Measurements from ENCODE around the gene OR2T11.

Gene OR2T11

GRCh38 chr1:248630551-248630950, 4.3 kb downstream of the OR2T11 start:
- DNase-seq (ENCODE audit: insufficient read length, low spot score) (no peak), FAIRE-seq (no peak)
- TF ChIP-seq POLR2A (IDR thresholded peaks at IDR 0.05; ENCODE audit: low read depth, low read length) = no peak

- DNase-seq (ENCODE audit: insufficient read length, low spot score) (no peak), FAIRE-seq (no peak)
- no peak for TF ChIP-seq POLR2A (IDR thresholded peaks at IDR 0.05; ENCODE audit: low read depth, low read length)
Measured at GRCh38 chr1:248627971-248628844, 6.7 kb downstream of the OR2T11 start.

DNA sequence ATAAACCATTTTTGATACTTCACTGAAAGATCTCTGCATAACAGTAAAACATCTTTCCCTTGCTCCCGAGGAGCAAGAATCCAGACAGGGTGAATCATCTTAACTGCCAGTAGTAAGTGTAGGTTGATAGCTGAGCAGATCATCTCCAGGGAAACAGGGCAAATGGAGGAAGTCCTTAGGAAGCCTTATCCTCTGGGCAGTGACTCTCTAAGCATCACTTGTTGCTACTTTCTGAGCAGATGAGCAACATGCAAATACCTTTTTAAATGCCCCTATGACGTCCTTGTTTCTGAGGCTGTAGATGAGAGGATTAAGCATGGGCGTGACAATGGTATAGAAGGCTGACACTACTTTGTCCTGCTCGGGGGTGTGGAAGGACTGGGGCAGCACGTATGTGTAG, 8.9 kb downstream of the OR2T11 start:
- DNase-seq (ENCODE audit: insufficient read length, low spot score) (no peak), FAIRE-seq (no peak)
- no peak for TF ChIP-seq POLR2A (IDR thresholded peaks at IDR 0.05; ENCODE audit: low read depth, low read length)

- TF ChIP-seq POLR2A (IDR thresholded peaks at IDR 0.05; ENCODE audit: low read depth, low read length) = no peak
- DNase-seq (ENCODE audit: insufficient read length, low spot score) (no peak), FAIRE-seq (no peak)
Measured at GRCh38 chr1:248625166-248625565, 9.7 kb downstream of the OR2T11 start.

- DNase-seq (ENCODE audit: insufficient read length, low spot score) = no peak
- FAIRE-seq = no peak
- TF ChIP-seq POLR2A (IDR thresholded peaks at IDR 0.05; ENCODE audit: low read depth, low read length) = no peak
Measured at GRCh38 chr1:248622570-248623001, 12.3 kb downstream of the OR2T11 start.

DNA sequence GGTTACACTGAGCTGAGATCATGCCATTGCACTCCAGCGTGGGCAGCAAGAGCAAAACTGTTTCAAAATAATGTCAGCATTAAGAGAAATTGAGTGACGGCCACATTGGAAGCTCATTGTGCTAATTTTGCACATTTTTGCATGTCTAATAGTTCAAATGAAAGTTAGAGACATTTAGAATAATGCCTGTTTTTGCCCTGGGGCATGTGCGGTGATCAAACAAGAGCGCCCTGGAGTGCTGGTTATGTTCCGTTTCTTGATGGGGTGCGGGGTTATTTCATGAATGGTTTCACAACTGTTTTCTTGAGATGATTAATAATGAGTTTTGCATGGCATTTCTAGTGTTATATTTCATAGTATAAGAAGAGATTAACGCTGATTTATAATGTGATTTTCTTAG, 13.1 kb downstream of the OR2T11 start:
- TF ChIP-seq POLR2A (IDR thresholded peaks at IDR 0.05; ENCODE audit: low read depth, low read length) = no peak
- FAIRE-seq = no peak

DNA sequence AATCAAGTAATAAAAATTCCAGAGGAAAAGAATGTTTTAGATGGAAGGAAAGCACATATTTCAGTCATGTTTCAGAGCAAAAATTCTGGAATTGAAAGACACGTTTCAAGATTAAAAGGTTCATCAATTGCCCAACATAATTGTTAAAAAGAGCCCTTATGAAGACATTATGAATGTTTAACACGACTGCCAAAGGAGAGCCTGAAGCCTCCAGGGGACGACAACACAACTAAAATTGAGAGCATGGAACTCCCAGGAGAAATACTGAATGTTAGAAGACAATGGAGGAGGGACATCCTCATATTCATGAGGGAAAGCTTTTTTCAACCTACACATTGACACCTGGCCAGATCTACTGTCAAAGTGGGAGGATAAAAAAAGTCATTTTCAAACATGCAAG, 16.0 kb downstream of the OR2T11 start:
- no peak for TF ChIP-seq POLR2A (IDR thresholded peaks at IDR 0.05; ENCODE audit: low read depth, low read length)
- DNase-seq (ENCODE audit: insufficient read length, low spot score) (no peak), FAIRE-seq (no peak)

More for the DNA sequence above, 13.1 kb downstream of the OR2T11 start:
- no peak for DNase-seq (ENCODE audit: insufficient read length, low spot score)

DNA sequence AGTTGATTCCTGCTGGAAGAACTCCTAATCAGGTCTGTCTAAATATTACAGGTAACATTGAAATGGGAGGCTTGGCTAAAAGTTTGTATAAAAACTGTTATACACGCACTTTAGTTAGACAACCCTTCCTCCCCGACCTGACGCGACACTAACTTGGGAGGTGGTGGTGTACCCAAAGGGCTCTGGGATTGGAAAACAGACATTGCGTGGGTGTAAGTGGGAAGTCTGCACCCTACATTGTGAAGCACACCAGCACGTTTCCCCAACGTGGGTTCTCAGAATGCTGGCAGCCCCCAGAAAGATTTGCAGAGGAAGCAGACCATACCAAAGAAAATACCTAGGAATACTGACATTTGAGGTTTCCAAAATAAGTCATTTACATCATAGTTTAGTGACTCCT, 16.8 kb downstream of the OR2T11 start:
- TF ChIP-seq POLR2A (IDR thresholded peaks at IDR 0.05; ENCODE audit: low read depth, low read length) = no peak
- no peak for DNase-seq (ENCODE audit: insufficient read length, low spot score)
- no peak for FAIRE-seq

DNA sequence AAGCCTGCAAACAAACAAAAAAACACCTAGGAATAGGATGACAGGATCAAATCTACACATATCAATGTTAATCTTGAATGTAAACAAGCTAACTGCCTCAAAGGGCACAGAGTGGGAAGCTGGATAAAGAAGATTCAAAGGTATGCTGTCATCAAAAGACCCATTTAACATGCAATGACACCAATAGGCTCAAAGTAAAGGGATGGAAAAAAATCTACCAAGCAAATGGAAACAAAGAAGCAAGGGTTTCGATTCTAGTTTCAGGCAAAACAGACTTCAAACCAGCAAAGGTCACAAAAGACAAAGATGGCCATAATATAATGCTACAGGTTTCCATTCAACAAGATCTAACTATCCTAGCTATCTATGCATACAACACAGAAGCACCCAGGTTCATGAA, 21.1 kb downstream of the OR2T11 start:
- no peak for DNase-seq (ENCODE audit: insufficient read length, low spot score)
- no peak for FAIRE-seq
- no peak for TF ChIP-seq POLR2A (IDR thresholded peaks at IDR 0.05; ENCODE audit: low read depth, low read length)

DNA sequence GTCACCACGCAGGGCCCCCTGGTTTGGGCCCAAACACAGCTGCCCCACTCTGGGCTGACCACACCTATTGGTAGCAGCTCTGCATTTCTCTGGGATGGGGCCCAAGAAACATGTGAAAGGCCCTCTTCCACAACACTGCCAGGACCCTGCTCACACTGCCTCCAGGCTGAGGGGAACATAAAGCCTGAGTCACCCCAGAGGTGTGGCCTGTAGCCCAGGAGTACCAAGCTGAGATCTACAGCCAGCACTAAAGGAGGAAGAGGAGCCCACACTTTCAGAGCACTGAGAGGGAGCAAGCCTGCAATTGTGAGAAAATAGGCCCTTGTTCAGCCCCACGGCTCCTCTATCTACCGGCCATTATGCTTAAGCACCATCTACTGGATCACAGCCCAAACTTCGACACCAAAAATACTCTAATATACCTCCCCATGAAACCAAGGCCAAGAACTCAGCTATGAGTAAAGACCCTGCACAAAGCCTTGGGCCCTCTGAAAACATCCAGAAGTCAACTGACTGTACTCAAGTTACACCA, 22.9 kb downstream of the OR2T11 start:
- no peak for FAIRE-seq
- DNase-seq (ENCODE audit: insufficient read length, low spot score) = no peak
- TF ChIP-seq POLR2A (IDR thresholded peaks at IDR 0.05; ENCODE audit: low read depth, low read length) = no peak

DNA sequence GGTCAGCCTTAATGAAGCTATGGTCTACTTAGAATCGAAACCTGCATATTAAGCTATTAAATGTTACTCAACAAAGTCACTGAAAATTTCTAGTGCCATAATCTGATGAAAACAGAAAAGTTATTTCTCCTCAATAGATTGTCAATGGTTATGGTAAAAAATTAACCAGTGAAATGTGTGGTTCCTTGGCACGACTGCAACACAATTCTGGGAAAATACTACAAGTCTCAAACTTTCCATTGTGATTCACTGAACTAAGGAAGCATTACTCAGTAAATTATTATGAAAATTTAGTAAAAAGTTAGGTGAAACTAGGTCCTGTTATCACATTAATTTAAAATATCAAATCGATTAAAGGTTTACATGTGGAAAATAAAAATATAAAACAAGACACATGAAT, 24.6 kb downstream of the OR2T11 start:
- TF ChIP-seq POLR2A (IDR thresholded peaks at IDR 0.05; ENCODE audit: low read depth, low read length) = no peak
- FAIRE-seq = no peak
- no peak for DNase-seq (ENCODE audit: insufficient read length, low spot score)

GRCh38 chr1:248599396-248599795, 35.5 kb downstream of the OR2T11 start:
- no peak for FAIRE-seq
- TF ChIP-seq POLR2A (IDR thresholded peaks at IDR 0.05; ENCODE audit: low read depth, low read length) = no peak
- no peak for DNase-seq (ENCODE audit: insufficient read length, low spot score)

- FAIRE-seq (no peak), DNase-seq (ENCODE audit: insufficient read length, low spot score) (no peak)
- TF ChIP-seq POLR2A (IDR thresholded peaks at IDR 0.05; ENCODE audit: low read depth, low read length) = no peak
Measured at GRCh38 chr1:248597589-248597988, 37.3 kb downstream of the OR2T11 start, which contains the start of gene OR2T10. OR2T10 (minus strand) TSS chr1:248597700; CDS start chr1:248593768, 3,932 bp downstream.

DNA sequence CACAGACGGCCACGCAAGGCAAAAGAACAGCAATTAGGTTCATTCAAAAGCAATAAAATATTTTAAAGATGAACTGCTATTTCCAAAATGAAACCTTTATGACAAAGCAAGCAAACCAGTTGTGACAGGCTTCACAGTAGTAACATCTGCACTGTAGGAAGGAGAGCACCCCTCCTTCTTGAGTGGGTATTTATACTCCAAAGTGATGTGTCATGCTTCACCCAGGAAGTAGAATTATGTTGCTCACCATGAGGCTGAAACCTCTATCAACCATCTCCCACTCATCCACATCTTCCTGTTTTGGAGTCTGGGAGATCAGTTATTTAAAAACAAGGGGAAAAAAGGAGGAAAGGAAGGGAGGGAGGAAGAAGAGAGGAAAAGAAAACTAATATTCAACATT, 38.3 kb downstream of the OR2T11 start:
- no peak for TF ChIP-seq POLR2A (IDR thresholded peaks at IDR 0.05; ENCODE audit: low read depth, low read length)
- FAIRE-seq (no peak), DNase-seq (ENCODE audit: insufficient read length, low spot score) (no peak)

GRCh38 chr1:248593226-248593625, 41.7 kb downstream of the OR2T11 start:
- DNase-seq (ENCODE audit: insufficient read length, low spot score) (no peak), FAIRE-seq (no peak)
- TF ChIP-seq POLR2A (IDR thresholded peaks at IDR 0.05; ENCODE audit: low read depth, low read length) = no peak
